Stimulated activated CD4-positive, alpha-beta T cell treated with anti-CD3 and anti-CD28 coated beads, Interleukin-15, amount 100 ng/mL, for 1 hour (primary cell): ENCODE data around the gene SMARCE1.

Source experiments
- DNase-seq, 2 donors: peaks; one replicate each; pipeline ENCODE4 v3.0.0-alpha.2; 2020; ENCODE audit warnings: low read depth in 1 of 2, low spot score in 1 of 2

The SMARCE1 gene

GRCh38 chr17:40646791-40647623 is 611 bp downstream of the SMARCE1 start:
- no peak for DNase-seq

GRCh38 chr17:40645943-40646342 is 1.7 kb downstream of the SMARCE1 start:
- DNase-seq = no peak

DNA sequence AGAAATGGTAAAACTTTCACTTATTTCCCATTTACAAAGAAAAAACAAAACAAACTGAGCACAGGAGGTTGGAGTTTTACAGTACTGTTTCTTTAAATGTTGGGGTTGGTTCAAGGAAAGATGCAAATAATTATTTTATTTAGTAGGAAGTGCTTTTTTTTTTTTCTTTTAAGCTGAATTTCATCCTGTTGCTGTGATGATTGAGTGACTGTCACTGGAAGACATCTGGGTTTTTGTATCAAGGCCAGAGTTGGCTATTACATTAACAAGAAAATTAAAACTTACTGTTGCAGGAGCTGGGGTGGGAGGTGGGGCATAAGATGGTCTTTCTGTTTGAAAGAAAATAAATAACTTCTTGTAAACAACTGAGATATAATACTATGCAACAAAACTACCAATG is 2.3 kb downstream of the SMARCE1 start:
- DNase-seq = no peak

DNA sequence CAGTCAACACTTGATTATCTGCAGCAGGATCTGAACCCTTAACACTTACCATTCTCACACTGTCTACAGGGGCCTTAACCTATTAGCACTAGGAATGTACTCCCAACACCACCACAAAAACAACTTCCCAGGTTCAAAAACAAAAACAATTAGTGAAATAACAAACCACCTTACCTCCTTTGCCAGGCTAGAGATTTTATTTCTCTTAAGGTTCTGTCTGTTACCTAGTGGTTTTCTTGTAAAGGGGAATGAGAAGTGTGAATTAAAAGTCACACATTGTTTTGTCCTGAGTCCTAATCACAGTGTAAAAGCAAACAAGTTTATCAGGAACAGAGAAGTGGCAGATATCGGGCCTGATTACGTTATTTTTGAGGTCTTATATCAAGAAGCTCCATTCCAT is 9.7 kb downstream of the SMARCE1 start:
- no peak for DNase-seq

DNA sequence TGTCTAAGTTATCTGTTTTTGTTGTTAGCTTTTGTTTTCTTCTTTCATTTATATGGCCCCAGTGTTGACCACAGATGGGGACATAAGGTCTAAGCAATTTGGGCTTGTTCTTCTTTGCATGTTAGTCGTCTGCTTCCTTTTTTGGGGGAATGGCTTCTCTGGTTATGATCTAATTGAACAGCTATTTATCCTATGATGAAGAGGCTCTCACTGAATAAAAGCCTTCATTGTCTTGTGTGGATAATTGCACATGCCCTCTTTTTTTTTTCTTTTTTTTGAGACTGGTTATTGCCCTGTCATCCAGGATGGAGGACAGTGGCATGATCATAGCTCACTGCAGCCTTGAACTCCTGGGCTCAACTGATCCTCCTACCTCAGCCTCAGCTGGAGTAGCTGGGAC is 13.7 kb downstream of the SMARCE1 start:
- no peak for DNase-seq

- DNase-seq = no peak
These were observed 15.4 kb downstream of the SMARCE1 start for GRCh38 chr17:40632216-40632615.

DNA sequence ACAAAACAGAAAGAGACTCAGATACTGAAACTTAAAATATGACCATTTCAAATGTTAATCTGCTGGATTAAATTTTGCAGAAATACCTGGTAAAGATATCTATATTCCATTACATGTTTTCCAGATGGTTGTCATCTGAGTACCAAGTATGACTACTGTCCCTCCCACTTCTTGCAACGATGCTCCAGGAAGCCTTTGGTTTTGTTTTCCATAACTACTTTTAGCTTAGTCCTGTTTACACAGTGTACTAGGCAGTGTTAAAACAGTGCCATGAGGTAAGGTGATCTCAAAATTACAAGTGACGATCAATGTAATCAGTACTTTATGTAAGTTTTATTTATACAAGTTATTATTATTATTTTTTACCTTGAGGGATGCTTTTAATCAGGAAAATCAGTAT is 17.8 kb downstream of the SMARCE1 start:
- DNase-seq = no peak

DNA sequence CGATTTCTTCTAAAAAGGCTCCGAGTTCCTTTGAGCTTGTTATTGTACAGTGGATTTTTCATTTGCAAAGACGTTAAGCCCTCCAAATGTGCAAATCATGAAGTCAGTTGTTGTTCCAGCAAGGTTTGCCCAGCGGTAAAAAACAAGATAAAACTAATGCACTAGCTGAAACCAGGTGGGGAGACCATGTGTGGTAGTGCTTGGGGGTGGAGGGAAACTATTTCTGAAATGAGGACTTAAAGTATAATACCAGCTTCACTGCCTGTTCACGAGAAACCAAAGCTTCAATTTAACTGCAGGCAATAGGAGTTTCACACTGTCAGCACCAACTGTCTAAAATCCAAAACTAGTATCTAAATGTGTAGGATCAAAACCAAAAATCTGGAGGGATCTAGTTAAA is 22.3 kb downstream of the SMARCE1 start:
- DNase-seq = no peak

DNA sequence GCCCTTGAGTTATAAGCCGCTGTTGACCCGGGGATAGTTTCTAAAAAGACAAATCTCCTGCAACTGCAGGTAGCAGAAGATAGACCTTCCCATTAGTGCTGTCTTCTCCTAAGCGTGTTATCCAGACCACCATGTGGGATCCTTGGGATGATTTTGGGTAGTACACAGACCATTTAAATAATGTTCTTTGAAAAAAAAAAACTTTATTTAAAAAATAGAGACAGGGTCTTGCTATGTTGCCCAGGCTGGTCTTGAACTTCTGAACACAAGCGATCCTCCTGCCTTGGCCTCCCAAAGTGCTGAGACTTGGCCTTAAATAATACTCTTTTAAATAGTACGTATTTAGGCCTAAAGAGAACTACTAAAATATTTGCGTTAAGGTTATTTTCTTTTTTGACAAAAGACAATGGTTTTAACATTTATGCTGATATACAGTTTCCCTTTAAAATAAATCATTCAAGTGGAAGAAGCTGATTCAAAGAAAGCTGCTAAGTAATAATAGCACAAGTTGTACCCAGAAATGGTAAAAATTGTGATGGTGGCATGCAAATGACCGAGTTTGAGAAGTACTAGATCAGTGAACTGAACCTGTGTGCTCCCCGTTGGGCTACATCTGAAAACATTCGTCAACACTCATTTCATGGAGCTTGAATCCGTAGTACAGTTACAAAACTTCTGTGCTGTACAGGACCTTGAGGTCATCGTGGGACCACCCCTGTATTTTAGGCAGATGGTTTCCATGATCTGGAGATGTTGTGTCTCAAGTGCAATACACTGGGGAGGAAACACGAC is 24.0 kb downstream of the SMARCE1 start:
- no peak for DNase-seq

DNA sequence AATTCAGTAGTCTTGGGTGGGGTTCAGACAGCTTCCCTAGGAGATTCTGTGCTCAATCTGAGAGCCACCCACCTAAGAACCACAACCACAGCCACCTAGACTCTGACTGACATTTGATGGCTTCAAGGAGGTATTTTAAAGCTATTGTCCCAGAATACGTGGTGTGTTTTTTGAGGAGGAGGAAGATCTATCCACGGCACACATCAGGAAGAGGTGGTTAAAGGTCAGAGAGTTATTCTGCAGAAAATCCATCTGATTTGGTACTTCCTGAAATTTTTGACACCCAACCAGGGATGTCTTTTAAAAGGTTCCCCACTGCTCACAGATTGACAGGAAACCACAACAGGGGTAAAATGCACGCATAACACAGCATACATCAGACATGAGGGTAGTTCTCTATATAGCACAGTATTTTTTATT is 25.1 kb downstream of the SMARCE1 start:
- DNase-seq = no peak

DNA sequence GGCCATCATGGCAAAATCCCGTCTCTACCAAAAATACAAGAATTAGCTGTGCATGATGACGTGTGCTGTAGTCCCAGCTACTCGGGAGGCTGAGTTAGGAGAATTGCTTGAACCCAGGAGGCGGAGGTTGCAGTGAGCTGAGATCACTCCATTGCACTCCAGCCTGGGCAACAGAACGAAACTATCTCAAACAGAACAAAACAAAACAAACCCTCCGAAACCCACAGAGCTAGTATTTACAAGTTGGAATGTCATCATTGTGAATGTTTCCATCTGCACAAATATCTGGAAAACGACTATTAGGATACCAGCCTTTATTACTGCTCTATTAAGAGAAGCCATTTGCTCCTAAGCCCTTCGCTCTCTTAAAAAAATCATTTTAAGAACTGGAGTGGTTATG is 26.0 kb downstream of the SMARCE1 start:
- no peak for DNase-seq

DNA sequence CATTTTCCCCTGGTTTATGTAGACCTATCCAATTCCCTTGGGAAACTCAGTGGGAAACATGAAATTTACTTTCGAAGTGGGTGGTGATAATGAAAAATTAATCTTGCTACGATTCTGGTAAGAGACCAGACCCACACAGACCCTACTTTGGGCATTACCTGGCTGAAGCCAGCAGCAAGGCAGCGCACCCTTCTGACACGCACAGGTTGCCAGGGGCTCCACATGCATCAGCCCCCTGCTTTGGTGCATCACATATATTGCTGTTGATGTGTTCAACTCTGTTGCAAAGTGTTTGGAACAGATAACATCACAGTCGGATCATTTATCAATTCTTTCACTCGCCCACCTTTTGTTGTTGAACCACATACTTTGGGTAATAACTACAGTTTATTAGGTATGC is 26.6 kb downstream of the SMARCE1 start:
- no peak for DNase-seq

- no peak for DNase-seq
These were observed 28.6 kb downstream of the SMARCE1 start for GRCh38 chr17:40618754-40619625.

- DNase-seq = no peak
These were observed 29.9 kb downstream of the SMARCE1 start for GRCh38 chr17:40617678-40618240.

DNA sequence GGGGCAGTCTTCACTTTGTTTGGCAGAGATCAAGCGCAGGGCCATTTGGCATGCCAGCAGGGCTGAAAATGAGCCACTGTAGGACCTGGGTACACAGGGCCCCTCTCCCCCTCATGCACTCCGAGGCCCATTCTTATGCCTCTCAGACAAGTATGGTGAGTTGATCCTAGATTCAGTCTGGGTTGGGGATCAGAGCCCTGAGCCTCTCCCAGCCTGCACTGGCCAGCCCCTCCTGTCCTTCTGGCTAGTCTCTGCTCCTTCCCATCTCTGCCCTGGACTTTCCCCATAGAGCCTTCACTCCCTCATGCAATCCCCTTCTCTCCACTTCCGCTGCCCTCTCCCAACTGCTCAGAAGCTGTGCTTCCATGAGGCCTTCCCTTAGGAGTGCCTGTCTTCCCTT is 31.0 kb downstream of the SMARCE1 start:
- no peak for DNase-seq

DNA sequence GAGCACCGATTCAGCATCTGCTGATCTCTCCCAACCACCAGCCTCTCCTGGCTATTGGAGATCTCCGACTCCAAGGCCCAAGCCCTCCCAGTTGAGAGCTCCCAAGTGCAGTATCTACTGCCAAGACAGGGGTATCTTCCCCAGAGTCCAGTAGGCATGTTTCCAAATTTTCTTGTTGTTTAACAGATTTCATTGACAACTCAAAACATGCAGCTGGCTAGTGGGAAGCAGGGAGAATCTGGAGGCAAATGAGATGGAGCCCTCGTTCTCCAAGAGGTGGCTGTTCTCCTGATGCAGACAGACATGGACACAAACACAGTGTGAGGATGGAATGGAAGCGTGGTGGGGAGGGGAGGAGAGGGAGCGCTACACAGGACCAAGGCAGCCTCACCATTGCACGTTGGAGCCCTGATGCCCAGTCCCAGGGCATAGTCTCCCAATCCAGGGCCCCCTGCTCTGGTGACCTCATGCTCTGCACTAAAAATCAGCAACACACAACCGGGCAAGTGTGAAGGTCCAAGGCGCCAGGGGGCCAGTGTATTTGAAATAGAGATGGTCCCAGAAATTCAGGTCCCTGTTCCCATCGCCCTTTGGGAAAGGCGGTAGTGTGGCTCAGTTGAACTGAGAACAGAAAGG is 31.7 kb downstream of the SMARCE1 start:
- no peak for DNase-seq

DNA sequence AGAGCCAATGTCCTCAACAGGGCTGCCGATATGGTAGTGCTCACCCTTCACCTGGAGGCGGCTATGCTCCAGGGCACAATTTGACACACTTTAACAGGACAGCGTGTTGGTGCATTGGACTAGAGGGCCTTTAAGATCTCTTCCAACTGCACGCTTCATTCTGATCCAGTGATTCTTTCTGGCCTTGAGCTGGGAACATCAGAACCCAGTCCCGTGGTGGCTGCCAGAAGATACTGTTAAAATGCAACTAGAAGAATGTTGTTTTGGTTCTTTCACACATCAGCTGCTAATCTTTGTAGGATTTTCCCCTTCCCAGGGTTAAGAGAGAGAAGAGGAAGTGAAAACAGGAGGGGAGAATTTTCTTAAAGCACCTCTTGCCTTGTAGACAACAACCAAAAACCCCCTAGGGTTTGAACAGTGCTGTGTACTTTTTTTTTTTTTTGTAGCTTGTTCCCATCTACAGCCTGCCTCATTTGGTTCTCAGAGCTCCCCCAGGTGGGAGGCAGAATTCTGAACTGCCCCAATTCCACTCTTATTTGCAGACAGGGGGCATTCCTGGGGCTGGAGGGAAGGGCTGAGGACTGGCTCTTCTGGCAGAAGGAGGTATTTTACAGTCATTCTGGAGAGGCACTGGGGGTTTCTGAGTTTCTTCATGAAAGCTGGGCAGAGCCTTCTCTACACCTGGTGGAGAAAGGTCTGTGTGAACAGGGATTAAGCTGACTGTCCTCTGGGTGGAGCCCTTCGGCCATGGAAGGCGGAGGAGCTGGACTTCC is 32.4 kb downstream of the SMARCE1 start:
- DNase-seq = peak in 1 of 2 donors; percentile 33

- no peak for DNase-seq
These were observed 33.1 kb downstream of the SMARCE1 start for GRCh38 chr17:40614431-40615067.

DNA sequence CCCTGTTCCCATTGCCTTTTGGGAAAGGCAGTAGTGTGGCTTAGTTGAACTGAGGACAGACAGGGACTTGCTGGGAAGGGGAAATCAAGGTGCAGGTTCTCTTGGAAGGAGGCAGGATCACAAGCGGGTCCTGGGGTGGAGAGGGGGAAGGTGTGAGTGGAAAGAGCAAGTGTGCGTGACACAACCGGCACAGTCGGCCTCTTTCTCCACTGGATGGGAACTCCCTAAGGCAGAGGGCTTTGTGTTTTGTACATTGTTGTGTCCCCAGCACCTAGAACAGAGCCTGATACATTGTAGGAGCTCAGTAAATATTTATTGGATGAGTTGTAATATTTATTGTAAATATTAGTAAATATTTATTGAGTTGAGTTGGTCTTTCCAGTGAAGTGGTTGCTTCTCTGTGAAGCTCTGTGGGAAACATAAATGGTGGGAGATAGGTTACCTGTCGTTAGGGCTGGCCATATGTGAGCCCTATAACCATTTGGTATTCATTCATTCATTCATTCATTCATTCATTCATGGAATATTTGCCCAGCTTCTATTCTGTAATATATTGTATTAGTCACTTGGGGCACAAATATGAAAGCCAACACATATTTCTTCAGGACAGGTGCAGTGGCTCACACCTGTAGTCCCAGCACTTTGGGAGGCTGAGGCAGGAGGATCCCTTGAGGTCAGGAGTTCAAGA is 34.0 kb downstream of the SMARCE1 start:
- no peak for DNase-seq
